ENCODE data around the gene PHACTR3. TPM values are rescaled to one million over a fixed set of nuclear protein-coding genes. Genes with fewer than 3 reads are reported as not detected.

PHACTR3 gene
- total and polyA plus RNA-seq, 2 donors (not counting 3 experiments of a cell fraction or from before 2014, with no cell fraction given): not detected

DNA sequence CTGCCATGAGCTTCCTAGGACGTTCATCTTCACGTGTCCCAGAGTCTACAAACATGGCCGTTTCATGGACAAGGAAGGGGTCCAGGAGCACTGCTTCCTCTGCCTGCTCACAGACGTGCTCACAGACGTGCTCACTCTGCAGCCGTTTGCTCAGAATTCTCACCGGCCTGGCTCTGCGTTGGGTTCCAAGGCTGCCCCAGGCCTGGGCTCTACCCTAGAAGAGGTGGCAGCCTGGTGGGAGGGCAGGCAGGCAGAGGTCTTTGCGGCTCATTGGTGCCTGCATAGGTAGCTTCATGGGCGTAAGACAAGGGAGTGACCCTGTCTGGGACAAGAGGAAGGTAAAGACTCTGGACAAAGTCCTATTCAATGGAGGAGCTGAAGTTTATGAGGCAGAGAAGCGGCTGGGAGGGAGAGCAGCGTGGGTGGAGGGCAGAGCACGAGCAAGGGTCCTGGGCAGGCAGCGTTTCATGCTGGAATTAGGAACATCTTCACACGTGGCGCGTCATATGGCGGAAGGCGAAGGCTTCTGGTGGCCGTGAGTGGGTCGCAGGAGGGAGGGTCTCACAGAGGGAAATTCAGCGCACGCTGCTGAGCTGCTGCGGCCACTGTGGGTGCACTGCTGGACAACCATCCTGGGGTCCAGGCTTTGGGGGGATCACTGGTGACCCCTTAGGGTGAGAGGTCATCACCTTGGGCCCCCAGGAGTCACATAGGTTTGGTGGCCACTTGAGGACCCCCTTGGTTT lies 138.2 kb downstream of the PHACTR3 start:
- TF ChIP-seq, protein P1, sequence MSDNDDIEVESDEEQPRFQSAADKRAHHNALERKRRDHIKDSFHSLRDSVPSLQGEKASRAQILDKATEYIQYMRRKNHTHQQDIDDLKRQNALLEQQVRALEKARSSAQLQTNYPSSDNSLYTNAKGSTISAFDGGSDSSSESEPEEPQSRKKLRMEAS (IDR thresholded peaks at IDR 0.05; ENCODE audit: insufficient read depth, insufficient read length): no peak
- no peak for TF ChIP-seq FOS (IDR thresholded peaks at IDR 0.05; ENCODE audit: borderline replicate concordance, insufficient read depth, low read length)
- TF ChIP-seq GATA2 (IDR thresholded peaks at IDR 0.05; ENCODE audit: insufficient read depth, insufficient read length, low read depth, low read length): no peak
- TF ChIP-seq MYC (IDR thresholded peaks at IDR 0.05; ENCODE audit: low read depth, low read length): no peak
- no peak for TF ChIP-seq JUN (IDR thresholded peaks at IDR 0.05; ENCODE audit: borderline replicate concordance, insufficient read depth, insufficient read length, low read depth)
- TF ChIP-seq POLR2AphosphoS5 (IDR thresholded peaks at IDR 0.05; ENCODE audit: insufficient read depth, low read depth, low read length): no peak
- TF ChIP-seq, protein P2, sequence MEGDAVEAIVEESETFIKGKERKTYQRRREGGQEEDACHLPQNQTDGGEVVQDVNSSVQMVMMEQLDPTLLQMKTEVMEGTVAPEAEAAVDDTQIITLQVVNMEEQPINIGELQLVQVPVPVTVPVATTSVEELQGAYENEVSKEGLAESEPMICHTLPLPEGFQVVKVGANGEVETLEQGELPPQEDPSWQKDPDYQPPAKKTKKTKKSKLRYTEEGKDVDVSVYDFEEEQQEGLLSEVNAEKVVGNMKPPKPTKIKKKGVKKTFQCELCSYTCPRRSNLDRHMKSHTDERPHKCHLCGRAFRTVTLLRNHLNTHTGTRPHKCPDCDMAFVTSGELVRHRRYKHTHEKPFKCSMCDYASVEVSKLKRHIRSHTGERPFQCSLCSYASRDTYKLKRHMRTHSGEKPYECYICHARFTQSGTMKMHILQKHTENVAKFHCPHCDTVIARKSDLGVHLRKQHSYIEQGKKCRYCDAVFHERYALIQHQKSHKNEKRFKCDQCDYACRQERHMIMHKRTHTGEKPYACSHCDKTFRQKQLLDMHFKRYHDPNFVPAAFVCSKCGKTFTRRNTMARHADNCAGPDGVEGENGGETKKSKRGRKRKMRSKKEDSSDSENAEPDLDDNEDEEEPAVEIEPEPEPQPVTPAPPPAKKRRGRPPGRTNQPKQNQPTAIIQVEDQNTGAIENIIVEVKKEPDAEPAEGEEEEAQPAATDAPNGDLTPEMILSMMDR (IDR thresholded peaks at IDR 0.05; ENCODE audit: extremely low read depth in 1 of 2, insufficient read depth in 1 of 2, low read depth in 1 of 2, low read length in 2 of 2): no peak
- TF ChIP-seq POLR2A (IDR thresholded peaks at IDR 0.05; ENCODE audit: low read depth, low read length): no peak
- no peak for TF ChIP-seq EZH2 (IDR thresholded peaks at IDR 0.05; ENCODE audit: borderline replicate concordance, low read depth, low read length, severe bottlenecking)
- DNase-seq (ENCODE audit: low read depth, low spot score) (no peak), FAIRE-seq (no peak)
- dilution Hi-C loops (cut with MboI; ENCODE audit: extremely low pct_ligation_motif_present, low sequenced_read_pairs): no loop called here
- CTCF ChIA-PET: no interaction called here
- no peak overlapping the region for H3K4me2 ChIP-seq (ENCODE audit: insufficient read depth, low read length)
- H4K20me1 ChIP-seq (replicated peaks; ENCODE audit: control insufficient read depth, extremely low read depth, insufficient read depth, low read length): no peaks in the 10 kb centered on the region
- no peaks in the 10 kb centered on the region for H3K9me1 ChIP-seq (replicated peaks; ENCODE audit: control insufficient read depth, extremely low read depth, insufficient read depth, low read length)
- intact Hi-C loops (cut with micrococcal nuclease): no loop called here
- H3K27me3 ChIP-seq (ENCODE audit: control insufficient read depth in 2 of 2, insufficient read depth in 2 of 2, low read length in 2 of 2): no peaks in the 10 kb centered on the region
- no TSS peak for BruUV-seq (replicated peaks)
- H2AFZ ChIP-seq (ENCODE audit: low read depth, low read length): no peak overlapping the region
- no peak overlapping the region for H3K27ac ChIP-seq (ENCODE audit: insufficient read depth, low read depth, low read length)
- POLR2A ChIA-PET: no interaction called here
- H3K36me3 ChIP-seq (ENCODE audit: control insufficient read depth in 2 of 2, extremely low read depth in 1 of 2, insufficient read depth in 2 of 2, low read length in 2 of 2): no peaks in the 10 kb centered on the region
- H3K79me2 ChIP-seq (ENCODE audit: control insufficient read depth, insufficient read depth, low read length): no peaks in the 10 kb centered on the region
- H3K9ac ChIP-seq (replicated peaks; ENCODE audit: extremely low read depth, insufficient read depth, low read length): no peak overlapping the region
- H3K4me1 ChIP-seq (ENCODE audit: control insufficient read depth, extremely low read depth, insufficient read depth, low read length): no peaks in the 10 kb centered on the region
- no peaks in the 10 kb centered on the region for H3K9me3 ChIP-seq (replicated peaks; ENCODE audit: control insufficient read depth, insufficient read depth, low read length)
- no peak overlapping the region for H3K4me3 ChIP-seq (replicated peaks in 1 of 3; ENCODE audit: insufficient read depth in 1 of 3, low read depth in 1 of 3, low read length in 3 of 3)
